ENCODE measurements around the gene GGT6. TPM values are rescaled to one million over a fixed set of nuclear protein-coding genes. Genes with fewer than 3 reads are reported as not detected.
A peak's percentile ranks its signal among the peaks of the same experiment; 100 is the strongest.

The GGT6 gene
- total RNA-seq, 1 experiment from 2014 or later = not detected

DNA sequence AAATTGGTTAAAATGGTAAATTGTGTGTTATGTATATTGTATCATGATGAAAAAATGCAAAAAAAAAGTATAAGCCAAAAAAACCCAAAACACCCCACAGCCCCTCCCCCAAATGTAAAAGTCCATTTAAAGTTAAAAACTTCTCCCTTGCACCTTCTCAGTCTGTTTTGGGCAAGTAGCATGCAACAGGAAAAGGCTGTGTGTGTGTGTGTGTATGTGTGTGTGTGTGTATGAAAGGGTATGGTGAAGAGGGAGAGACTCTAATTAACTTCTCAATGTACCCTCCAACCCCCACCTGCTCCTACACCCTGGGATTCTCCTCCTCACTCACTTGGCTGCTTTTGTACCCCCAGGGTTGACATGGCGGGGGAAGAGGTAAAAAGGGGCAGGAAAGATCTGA, 9.2 kb upstream of the GGT6 start:
- Histone ChIP-seq H3K27me3 (replicated peaks; ENCODE audit: control insufficient read depth, insufficient read depth, low read length) (no peaks in the 10 kb centered on the region), H3K4me3 (ENCODE audit: low read depth, low read length) (no peak overlapping the region), H3K4me1 (peaks cover 5% of the 10 kb centered on the region; the same call in 1 of the 2 replicates), H3K36me3 (ENCODE audit: control insufficient read depth, insufficient read depth, low read length) (no peaks in the 10 kb centered on the region), H3K9me3 (no peaks in the 10 kb centered on the region)
- intact Hi-C loops (cut with micrococcal nuclease; ENCODE audit: unreplicated experiment) = loop anchor here (10.0 kb wide), 1 partner anchor 125 kb away; no protein-coding TSS in a partner anchor
- CTCF ChIA-PET = no interaction called here
- POLR2A ChIA-PET = no interaction called here
- Mint-ChIP-seq H3K4me3 (ENCODE audit: unreplicated experiment) (no peak overlapping the region), H3K9me3 (ENCODE audit: unreplicated experiment) (no peaks in the 10 kb centered on the region), H3K27me3 (ENCODE audit: insufficient read depth, unreplicated experiment) (no peaks in the 10 kb centered on the region), H3K36me3 (ENCODE audit: insufficient read depth, unreplicated experiment) (no peaks in the 10 kb centered on the region), H3K4me1 (ENCODE audit: low read depth, unreplicated experiment) (peaks cover 6% of the 10 kb centered on the region), H3K27ac (ENCODE audit: unreplicated experiment) (no peak overlapping the region)
- no TSS peak for BruUV-seq (replicated peaks)
- DNase-seq = no peak
- TF ChIP-seq CTCF (IDR thresholded peaks at IDR 0.05; ENCODE audit: insufficient read depth in 1 of 2, low read depth in 1 of 2, low read length in 1 of 2, severe bottlenecking in 1 of 2, unreplicated experiment in 1 of 2) = no peak

DNA sequence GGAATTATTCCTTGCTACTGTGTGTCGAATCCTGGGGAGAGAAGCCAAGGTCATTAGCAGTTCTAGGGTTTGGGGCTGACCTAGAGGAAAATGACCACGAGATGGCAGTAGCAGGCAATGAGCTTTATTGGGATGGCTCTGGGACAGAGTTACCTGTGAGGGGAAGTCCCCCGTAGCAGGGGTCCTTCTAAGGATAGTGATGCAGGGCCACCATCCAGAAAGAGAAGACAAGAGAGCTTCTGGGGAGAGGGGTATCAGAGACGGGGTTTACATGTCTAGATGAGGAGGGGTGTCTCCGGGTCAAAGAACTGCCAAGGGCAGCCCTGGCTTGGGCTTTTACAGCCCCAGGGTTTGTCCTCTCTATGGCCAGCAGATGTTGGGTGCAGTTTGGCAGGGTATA, 6.4 kb upstream of the GGT6 start:
- Mint-ChIP-seq H3K9me3 (ENCODE audit: unreplicated experiment) (no peaks in the 10 kb centered on the region), H3K4me1 (ENCODE audit: low read depth, unreplicated experiment) (peaks cover 6% of the 10 kb centered on the region), H3K27ac (ENCODE audit: unreplicated experiment) (peak overlapping the region; percentile 10), H3K36me3 (ENCODE audit: insufficient read depth, unreplicated experiment) (no peaks in the 10 kb centered on the region), H3K4me3 (ENCODE audit: unreplicated experiment) (no peak overlapping the region), H3K27me3 (ENCODE audit: insufficient read depth, unreplicated experiment) (no peaks in the 10 kb centered on the region)
- intact Hi-C loops (cut with micrococcal nuclease; ENCODE audit: unreplicated experiment) = loop anchor here (1.0 to 10.0 kb wide), 3 partner anchors 18 to 128 kb away; partner anchors contain the start of gene SMTNL2
- Histone ChIP-seq H3K9me3 (no peaks in the 10 kb centered on the region), H3K4me3 (ENCODE audit: low read depth, low read length) (no peak overlapping the region), H3K4me1 (peaks cover 5% of the 10 kb centered on the region; the same call in 1 of the 2 replicates), H3K27me3 (replicated peaks; ENCODE audit: control insufficient read depth, insufficient read depth, low read length) (no peaks in the 10 kb centered on the region), H3K36me3 (ENCODE audit: control insufficient read depth, insufficient read depth, low read length) (no peaks in the 10 kb centered on the region)
- POLR2A ChIA-PET = interaction anchor here (0.5 kb wide), 1 partner anchor 44 kb away, joined by 3 read pairs; no protein-coding TSS in a partner anchor
- CTCF ChIA-PET = interaction anchor here (0.6 to 2.0 kb wide), 7 partner anchors 12 to 145 kb away, joined by 3 to 22 read pairs (median 4); partner anchors contain the start of genes ARRB2, MYBBP1A and SMTNL2
- peak; percentile 62 to 70 for DNase-seq
- TF ChIP-seq CTCF (IDR thresholded peaks at IDR 0.05; ENCODE audit: insufficient read depth in 1 of 2, low read depth in 1 of 2, low read length in 1 of 2, severe bottlenecking in 1 of 2, unreplicated experiment in 1 of 2) = peak; percentile 53 to 71
- no TSS peak for BruUV-seq (replicated peaks)

- no TSS peak for BruUV-seq (replicated peaks)
- DNase-seq = peak; percentile 60 to 64
- H3K9me3 Mint-ChIP-seq (ENCODE audit: unreplicated experiment) = no peaks in the 10 kb centered on the region
- TF ChIP-seq CTCF (IDR thresholded peaks at IDR 0.05; ENCODE audit: insufficient read depth in 1 of 2, low read depth in 1 of 2, low read length in 1 of 2, severe bottlenecking in 1 of 2, unreplicated experiment in 1 of 2) = peak in 1 of 2 experiments; percentile 60
- ChIA-PET POLR2A (no interaction called here), CTCF (interaction anchor here (0.7 kb wide), 1 partner anchor 35 kb away, joined by 3 read pairs; no protein-coding TSS in a partner anchor)
- H3K27ac Mint-ChIP-seq (ENCODE audit: unreplicated experiment) = no peak overlapping the region
- Histone ChIP-seq H3K4me3 (ENCODE audit: low read depth, low read length) (no peak overlapping the region), H3K27me3 (replicated peaks; ENCODE audit: control insufficient read depth, insufficient read depth, low read length) (no peaks in the 10 kb centered on the region), H3K36me3 (ENCODE audit: control insufficient read depth, insufficient read depth, low read length) (no peaks in the 10 kb centered on the region), H3K4me1 (peaks cover 5% of the 10 kb centered on the region; the same call in 1 of the 2 replicates), H3K9me3 (no peaks in the 10 kb centered on the region)
- H3K4me1 Mint-ChIP-seq (ENCODE audit: low read depth, unreplicated experiment) = peaks cover 6% of the 10 kb centered on the region
- no peaks in the 10 kb centered on the region for H3K27me3 Mint-ChIP-seq (ENCODE audit: insufficient read depth, unreplicated experiment)
- intact Hi-C loops (cut with micrococcal nuclease; ENCODE audit: unreplicated experiment) = loop anchor here (1.0 to 10.0 kb wide), 3 partner anchors 19 to 129 kb away; partner anchors contain the start of gene SMTNL2
- H3K4me3 Mint-ChIP-seq (ENCODE audit: unreplicated experiment) = peak overlapping the region; percentile 45
- no peaks in the 10 kb centered on the region for H3K36me3 Mint-ChIP-seq (ENCODE audit: insufficient read depth, unreplicated experiment)
Measured at GRCh38 chr17:4565209-4566141, 5.1 kb upstream of the GGT6 start.

Measured in Caco-2 (cell line).